Brain microvascular endothelial cell (primary cell): ENCODE results near the gene INPP5B.
A peak's percentile ranks its signal among the peaks of the same experiment; 100 is the strongest.

Source experiments
- DNase-seq: peaks from one replicate; pipeline ENCODE4 v3.0.0-alpha.2; 2020
- H3K27ac ChIP-seq: fragments of 250-450 bp; sonication (Bioruptor Pico); 2 replicates; pipeline ENCODE4 v1.5.1; 2020; ENCODE audit warnings: mild to moderate bottlenecking, moderate library complexity
- H3K27me3 ChIP-seq: fragments of 250-450 bp; sonication (Bioruptor Pico); replicated peaks from 2 replicates; pipeline ENCODE4 v1.5.1; 2020; ENCODE audit warnings: mild to moderate bottlenecking
- H3K36me3 ChIP-seq: fragments of 250-450 bp; sonication (Bioruptor Pico); replicated peaks from 2 replicates; pipeline ENCODE4 v1.5.1; 2020; ENCODE audit warnings: mild to moderate bottlenecking
- H3K4me3 ChIP-seq: 2 replicates; pipeline ENCODE4 v1.5.1; 2011; ENCODE audit warnings: low read depth, mild to moderate bottlenecking, control low read depth, low read length, moderate library complexity
- in situ Hi-C: cut with HindIII; loops from 2 replicates; pipeline ENCODE4 v1.10.0; 2017; ENCODE audit warnings: low sequenced_read_pairs, low pct_ligation_motif_present
- TF ChIP-seq, protein P1 (sequence below): IDR thresholded peaks from 2 replicates; pipeline ENCODE4 v1.5.1; 2011; ENCODE audit warnings: low read depth, mild to moderate bottlenecking, moderate library complexity, low read length, control low read depth, inconsistent platforms; ENCODE audit errors: missing control alignments

The INPP5B gene

DNA sequence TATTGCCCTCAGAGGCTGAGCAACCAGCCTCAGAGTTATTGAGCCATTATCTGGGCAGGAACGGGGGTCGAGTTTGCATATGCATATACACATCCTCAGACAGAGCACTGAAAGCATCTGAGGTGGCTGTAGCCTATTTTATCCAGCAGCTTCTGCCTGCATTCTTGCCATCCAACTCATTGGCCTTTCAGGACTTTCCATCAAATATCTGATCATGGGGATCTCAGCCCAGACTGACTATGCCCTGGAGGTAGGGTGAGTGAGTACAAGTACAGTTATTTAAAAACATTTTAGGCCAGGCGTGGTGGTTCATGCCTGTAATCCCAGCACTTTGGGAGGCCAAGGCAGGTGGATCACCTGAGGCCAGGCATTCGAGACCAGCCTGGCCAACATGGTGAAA, 85.7 kb downstream of the INPP5B start:
- TF ChIP-seq, protein P1, sequence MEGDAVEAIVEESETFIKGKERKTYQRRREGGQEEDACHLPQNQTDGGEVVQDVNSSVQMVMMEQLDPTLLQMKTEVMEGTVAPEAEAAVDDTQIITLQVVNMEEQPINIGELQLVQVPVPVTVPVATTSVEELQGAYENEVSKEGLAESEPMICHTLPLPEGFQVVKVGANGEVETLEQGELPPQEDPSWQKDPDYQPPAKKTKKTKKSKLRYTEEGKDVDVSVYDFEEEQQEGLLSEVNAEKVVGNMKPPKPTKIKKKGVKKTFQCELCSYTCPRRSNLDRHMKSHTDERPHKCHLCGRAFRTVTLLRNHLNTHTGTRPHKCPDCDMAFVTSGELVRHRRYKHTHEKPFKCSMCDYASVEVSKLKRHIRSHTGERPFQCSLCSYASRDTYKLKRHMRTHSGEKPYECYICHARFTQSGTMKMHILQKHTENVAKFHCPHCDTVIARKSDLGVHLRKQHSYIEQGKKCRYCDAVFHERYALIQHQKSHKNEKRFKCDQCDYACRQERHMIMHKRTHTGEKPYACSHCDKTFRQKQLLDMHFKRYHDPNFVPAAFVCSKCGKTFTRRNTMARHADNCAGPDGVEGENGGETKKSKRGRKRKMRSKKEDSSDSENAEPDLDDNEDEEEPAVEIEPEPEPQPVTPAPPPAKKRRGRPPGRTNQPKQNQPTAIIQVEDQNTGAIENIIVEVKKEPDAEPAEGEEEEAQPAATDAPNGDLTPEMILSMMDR: no peak
- no peak for DNase-seq
- H3K27ac ChIP-seq: no peak overlapping the region
- peaks cover 15% of the 10 kb centered on the region for H3K36me3 ChIP-seq
- no peak overlapping the region for H3K4me3 ChIP-seq
- H3K27me3 ChIP-seq: no peaks in the 10 kb centered on the region
- in situ Hi-C loops: no loop called here

DNA sequence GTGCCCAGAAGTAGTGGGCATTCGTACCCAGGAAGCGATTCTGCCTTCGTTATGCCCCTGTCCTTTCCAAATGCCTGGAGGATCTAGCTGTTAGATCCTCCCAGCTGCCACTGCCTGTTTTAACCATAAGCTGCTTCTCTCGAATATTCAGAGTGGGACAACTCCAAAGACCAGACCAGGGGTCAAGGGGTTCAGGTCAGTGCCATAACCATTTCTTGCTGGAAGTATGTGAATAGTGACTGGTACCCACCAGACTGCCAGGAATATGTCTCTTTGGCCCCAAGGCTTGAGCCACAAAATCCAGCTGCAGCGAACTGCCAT, 86.5 kb downstream of the INPP5B start:
- Histone ChIP-seq H3K36me3 (peaks cover 8% of the 10 kb centered on the region), H3K27me3 (no peaks in the 10 kb centered on the region), H3K4me3 (peak overlapping the region; percentile 99), H3K27ac (no peak overlapping the region)
- in situ Hi-C loops: no loop called here
- no peak for DNase-seq
- TF ChIP-seq, protein P1: no peak

DNA sequence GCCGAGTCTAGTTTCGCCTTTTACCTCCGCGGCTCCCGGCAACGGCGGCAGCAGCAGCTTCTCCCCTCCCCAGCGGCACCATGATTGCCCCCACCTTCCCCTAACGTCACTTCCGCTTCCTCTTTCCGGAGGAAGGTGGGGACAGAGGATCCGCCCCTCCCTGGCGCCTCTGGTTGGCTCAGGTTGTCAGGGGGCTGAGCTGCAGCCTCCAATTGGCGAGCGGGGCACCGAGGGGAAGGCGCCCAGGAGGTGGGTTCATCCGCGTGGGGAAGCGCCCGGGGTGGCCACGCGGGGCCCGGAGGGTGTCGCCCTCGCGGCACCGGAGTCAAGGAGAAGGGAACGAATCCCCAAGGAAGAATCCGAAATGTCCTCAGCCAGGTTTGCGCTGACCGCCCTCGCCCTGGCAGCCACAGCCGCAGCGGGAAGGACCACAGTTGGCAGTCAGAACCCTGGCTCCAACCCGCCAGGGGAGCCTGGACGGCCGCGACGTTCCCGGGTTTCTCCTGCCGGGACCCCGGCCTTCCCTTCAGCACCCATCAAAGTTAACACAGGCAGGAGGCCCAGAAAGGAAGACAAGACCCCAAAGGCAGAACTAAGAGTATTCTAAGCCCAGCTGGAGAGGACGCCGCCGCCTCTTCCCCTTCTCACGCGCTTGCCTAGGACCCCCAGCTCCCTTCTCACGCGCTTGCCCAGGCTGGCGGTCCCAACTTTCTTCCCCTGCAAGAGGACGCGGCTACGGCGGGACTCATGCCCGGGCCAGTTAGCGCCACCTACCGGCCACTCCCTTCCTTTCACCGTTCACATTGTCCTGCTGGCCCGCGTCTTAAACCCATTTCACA, 87.1 kb downstream of the INPP5B start, which contains the start of gene MTF1:
MTF1 (minus strand) TSS at position 86 of the 839 bp plus-strand sequence. CDS start 1,934 bp downstream, outside the sequence.
- peak within 1 kb of the TSS; percentile 75 for H3K27ac ChIP-seq
- H3K4me3 ChIP-seq: peak within 1 kb of the TSS; percentile 99
- in situ Hi-C loops: no loop called here
- TF ChIP-seq, protein P1: peak; percentile 89
- peaks cover 7% of the 10 kb centered on the region for H3K36me3 ChIP-seq
- no peaks in the 10 kb centered on the region for H3K27me3 ChIP-seq
- DNase-seq: peak; percentile 95

DNA sequence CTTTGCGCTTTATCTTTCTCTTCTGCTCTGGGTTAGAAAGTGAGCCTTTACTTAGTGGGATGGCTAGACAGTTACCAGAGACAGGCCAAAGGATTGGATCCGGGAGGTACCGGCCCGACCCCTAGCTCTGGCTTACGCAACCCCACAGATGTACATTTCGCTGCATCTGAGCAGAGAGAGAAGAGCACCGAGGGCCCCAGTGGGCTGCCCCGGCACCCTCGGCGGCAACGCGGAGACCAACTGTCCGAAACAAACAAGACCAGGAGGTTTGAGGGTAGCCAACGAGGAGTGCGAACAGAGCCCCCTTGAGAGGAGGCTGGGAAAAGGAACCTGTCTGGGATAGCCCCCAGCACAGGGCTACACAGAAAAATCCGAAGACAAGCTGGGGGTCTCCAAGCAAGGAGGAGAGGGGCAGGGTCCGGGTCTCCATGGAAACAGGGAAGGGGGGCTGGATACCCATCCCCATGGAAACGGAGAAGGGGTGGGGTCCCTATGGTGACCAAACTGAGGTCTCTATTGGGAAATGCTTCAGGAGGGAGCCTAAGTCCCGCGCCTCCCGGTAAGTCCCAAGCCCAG, 87.8 kb downstream of the INPP5B start:
- in situ Hi-C loops: no loop called here
- peaks cover 7% of the 10 kb centered on the region for H3K36me3 ChIP-seq
- DNase-seq: peak; percentile 13
- H3K27ac ChIP-seq: peak overlapping the region; percentile 75
- TF ChIP-seq, protein P1: no peak
- no peaks in the 10 kb centered on the region for H3K27me3 ChIP-seq
- H3K4me3 ChIP-seq: peak overlapping the region; percentile 99

DNA sequence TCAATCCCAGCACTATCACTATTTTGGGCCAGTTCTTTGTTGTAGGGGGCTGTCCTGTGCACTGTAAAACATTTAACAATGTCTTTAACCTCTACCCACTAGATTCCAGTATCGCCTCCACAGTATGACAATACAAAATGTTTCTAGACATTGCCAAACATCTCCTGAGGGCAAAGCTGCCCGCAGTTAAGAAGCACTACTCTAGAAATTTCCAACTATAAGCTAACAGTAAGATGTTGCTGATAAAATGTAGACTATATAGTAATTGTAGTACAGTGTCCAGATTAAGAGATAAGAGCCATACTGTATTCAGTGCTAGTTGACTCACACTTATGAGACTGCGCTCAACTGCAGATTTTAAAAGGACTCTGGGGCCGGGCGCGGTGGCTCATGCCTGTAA, 92.4 kb downstream of the INPP5B start:
- TF ChIP-seq, protein P1: no peak
- in situ Hi-C loops: no loop called here
- Histone ChIP-seq H3K4me3 (no peak overlapping the region), H3K36me3 (peaks cover 4% of the 10 kb centered on the region), H3K27me3 (no peaks in the 10 kb centered on the region), H3K27ac (no peak overlapping the region)
- no peak for DNase-seq
